GM12891 (cell line): ENCODE results near the gene KCNMB4.

ENCODE experiments used
- DNase-seq: peaks from one replicate; pipeline ENCODE4 v3.0.0; 2011; ENCODE audit warnings: low spot score; ENCODE audit not compliant: insufficient read length
- FAIRE-seq: peaks from 2 replicates; lab custom pipeline; 2011; peaks lifted over from hg19 to GRCh38; lab: Jason Lieb, UNC
- PAX5 ChIP-seq: IDR thresholded peaks from 2 replicates; pipeline ENCODE4 v1.6.1; 2011; ENCODE audit warnings: low read length, moderate library complexity, mild to moderate bottlenecking; ENCODE audit not compliant: insufficient read depth, severe bottlenecking
- POLR2A ChIP-seq: IDR thresholded peaks from 2 replicates; pipeline ENCODE4 v1.6.1; 2011; ENCODE audit warnings: low read depth, low read length, control low read depth
- POLR2AphosphoS5 ChIP-seq: IDR thresholded peaks from 2 replicates; pipeline ENCODE4 v1.6.1; 2011; ENCODE audit warnings: low read depth, low read length, control low read depth
- POU2F2 ChIP-seq: IDR thresholded peaks from 2 replicates; pipeline ENCODE4 v1.6.1; 2011; ENCODE audit warnings: low read depth, mild to moderate bottlenecking, control low read depth, low read length, moderate library complexity
- SPI1 ChIP-seq: IDR thresholded peaks from 2 replicates; pipeline ENCODE4 v1.6.1; 2011; ENCODE audit warnings: low read depth, low read length, control low read depth
- TAF1 ChIP-seq: IDR thresholded peaks from 2 replicates; pipeline ENCODE4 v1.6.1; 2011; ENCODE audit warnings: low read depth, low read length, control low read depth

The KCNMB4 gene

DNA sequence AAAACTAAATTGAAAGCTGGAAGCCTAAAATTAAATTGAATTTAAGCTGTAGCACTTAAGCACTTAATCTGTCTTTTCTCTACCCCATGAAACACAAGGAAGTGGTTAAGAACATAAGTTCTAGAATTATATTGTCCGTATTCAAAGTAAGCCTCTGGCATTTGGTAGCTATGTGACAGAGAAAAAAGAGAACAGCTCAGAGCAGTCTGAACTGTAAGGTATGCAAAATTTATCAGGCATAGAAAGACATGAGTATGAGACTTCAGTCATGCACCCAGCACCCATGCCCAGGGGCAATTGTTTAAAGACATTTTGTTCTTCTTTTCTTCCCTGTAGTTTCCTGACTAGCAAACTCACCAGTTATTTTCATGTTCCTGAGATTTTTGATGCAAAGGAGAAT is 116.7 kb downstream of the KCNMB4 start:
- TF ChIP-seq POLR2A = no peak
- TF ChIP-seq POU2F2 = no peak
- no peak for TF ChIP-seq TAF1
- no peak for TF ChIP-seq PAX5
- no peak for TF ChIP-seq POLR2AphosphoS5
- TF ChIP-seq SPI1 = no peak
- FAIRE-seq = no peak
- DNase-seq = no peak
